GM12864 (cell line): ENCODE results near the gene GHSR.

Experiments used
- DNase-seq: peaks from one replicate; pipeline ENCODE4 v3.0.0-alpha.2; 2011; ENCODE audit warnings: low read depth
- H3K4me3 ChIP-seq: 2 replicates; pipeline ENCODE4 v1.5.1; 2011; ENCODE audit warnings: mild to moderate bottlenecking, low read depth, low read length, control low read depth
- CTCF ChIP-seq: IDR thresholded peaks from 2 replicates; pipeline ENCODE4 v1.5.1; 2011; ENCODE audit warnings: low read depth, mild to moderate bottlenecking, moderate library complexity, low read length, control low read depth, inconsistent platforms; ENCODE audit errors: missing control alignments

Gene GHSR

GRCh38 chr3:172456404-172456803, 8.1 kb upstream of the GHSR start:
- no peak for DNase-seq
- no peak overlapping the region for H3K4me3 ChIP-seq
- TF ChIP-seq CTCF = no peak

- no peak for TF ChIP-seq CTCF
- no peak overlapping the region for H3K4me3 ChIP-seq
- no peak for DNase-seq
Measured at GRCh38 chr3:172454180-172454579, 5.9 kb upstream of the GHSR start.

GRCh38 chr3:172449466-172450149, 1.4 kb upstream of the GHSR start:
- no peak for DNase-seq
- TF ChIP-seq CTCF = no peak
- H3K4me3 ChIP-seq = no peak overlapping the region

GRCh38 chr3:172448661-172449465, 607 bp upstream of the GHSR start:
- DNase-seq = no peak
- TF ChIP-seq CTCF = no peak

GRCh38 chr3:172446198-172446597, 2.1 kb downstream of the GHSR start:
- no peak for DNase-seq
- TF ChIP-seq CTCF = no peak
- H3K4me3 ChIP-seq = no peak overlapping the region

More at GRCh38 chr3:172448661-172449465, 607 bp upstream of the GHSR start:
- H3K4me3 ChIP-seq = no peak overlapping the region

GRCh38 chr3:172444821-172445220, 3.4 kb downstream of the GHSR start:
- DNase-seq = no peak
- TF ChIP-seq CTCF = no peak
- H3K4me3 ChIP-seq = no peak overlapping the region
